GM18868 (cell line): Measurements from ENCODE around the gene ASS1.

Experiments
- ATAC-seq: cut with Tn5 transposase; IDR thresholded peaks from one replicate; pipeline ENCODE4 v1.9.1; 2021; ENCODE audit warnings: mild to moderate bottlenecking, moderate library complexity; ENCODE audit not compliant: unreplicated experiment

ASS1 gene

GRCh38 chr9:130491830-130492482 lies 47.2 kb downstream of the ASS1 start:
- ATAC-seq, result no peak

- no peak for ATAC-seq
Measured at GRCh38 chr9:130493021-130493420, 48.3 kb downstream of the ASS1 start.

GRCh38 chr9:130493476-130493875 lies 48.7 kb downstream of the ASS1 start:
- no peak for ATAC-seq

GRCh38 chr9:130495067-130495466 lies 50.3 kb downstream of the ASS1 start:
- ATAC-seq, result no peak

- no peak for ATAC-seq
Measured at GRCh38 chr9:130497139-130497538, 52.4 kb downstream of the ASS1 start.

GRCh38 chr9:130498298-130498917 lies 53.6 kb downstream of the ASS1 start:
- ATAC-seq, result no peak

GRCh38 chr9:130498918-130499698 lies 54.3 kb downstream of the ASS1 start:
- no peak for ATAC-seq

- no peak for ATAC-seq
Measured at GRCh38 chr9:130499804-130500263, 55.1 kb downstream of the ASS1 start.

GRCh38 chr9:130500340-130501180 lies 55.8 kb downstream of the ASS1 start:
- no peak for ATAC-seq

- ATAC-seq, result no peak
Measured at GRCh38 chr9:130501639-130502038, 56.9 kb downstream of the ASS1 start.

GRCh38 chr9:130508218-130508617 lies 63.5 kb downstream of the ASS1 start:
- ATAC-seq, result no peak

GRCh38 chr9:130512199-130512598 lies 67.4 kb downstream of the ASS1 start:
- no peak for ATAC-seq

GRCh38 chr9:130513078-130513477 lies 68.3 kb downstream of the ASS1 start:
- ATAC-seq, result no peak

GRCh38 chr9:130518233-130518632 lies 73.5 kb downstream of the ASS1 start:
- ATAC-seq, result no peak

- ATAC-seq, result no peak
Measured at GRCh38 chr9:130518943-130519799, 74.4 kb downstream of the ASS1 start.

GRCh38 chr9:130519927-130520326 lies 75.2 kb downstream of the ASS1 start:
- no peak for ATAC-seq

GRCh38 chr9:130521715-130522114 lies 77.0 kb downstream of the ASS1 start:
- no peak for ATAC-seq

- no peak for ATAC-seq
Measured at GRCh38 chr9:130522233-130522808, 77.6 kb downstream of the ASS1 start.

GRCh38 chr9:130523921-130524320 lies 79.2 kb downstream of the ASS1 start:
- ATAC-seq, result no peak
